T-cell (primary cell): Measurements from ENCODE around the gene MFNG. TPM values are rescaled to one million over a fixed set of nuclear protein-coding genes. Genes with fewer than 3 reads are reported as not detected.

Experiments used
- ATAC-seq, 4 experiments: fragments of 200-7000 bp in 3 of 4; fragments of 150-1000 bp in 1 of 4; cut with Tn5 transposase; replicated peaks in 1 of 4; 1 replicate in 3 of 4; 2 replicates in 1 of 4; pipeline ENCODE4 v1.10.0; 2021; ENCODE audit warnings: moderate library complexity in 3 of 4, mild to moderate bottlenecking in 2 of 4, moderate number of reproducible peaks in 1 of 4
- CTCF ChIA-PET, 2 donors: fragments of 300-600 bp; sonication (Branson Sonifier 250); formaldehyde crosslinking; loops; one replicate each; lab custom pipeline; 2022; ENCODE audit warnings: antibody characterized with exemption in 2 of 2; lab: Charles Lee
- POLR2A ChIA-PET, 2 donors: fragments of 300-600 bp; sonication (Branson Sonifier 250); formaldehyde crosslinking; loops; one replicate each; lab custom pipeline; 2022; ENCODE audit warnings: antibody characterized with exemption in 2 of 2; lab: Charles Lee
- DNase-seq, 35 experiments: peaks; one replicate each; pipeline versions ENCODE4 v3.0.0 to v3.0.0-alpha.2; 2013 to 2023
- H3K27ac ChIP-seq: one replicate; pipeline ENCODE4 v1.5.1; 2013; ENCODE audit warnings: low read length
- H3K27me3 ChIP-seq, 2 experiments: replicated peaks in 1 of 2; 1 replicate in 1 of 2; 2 replicates in 1 of 2; pipeline versions ENCODE4 v1.6.1 to v1.7.0; 2013; ENCODE audit warnings: low read length in 1 of 2, mixed read lengths in 1 of 2; ENCODE audit not compliant: control insufficient read depth in 2 of 2, insufficient read depth in 2 of 2; ENCODE audit errors: extremely low read depth in 1 of 2
- H3K36me3 ChIP-seq, 2 donors: 1 replicate in 1 of 2; 2 replicates in 1 of 2; pipeline versions ENCODE4 v1.6.1 to v1.7.0; 2013; ENCODE audit warnings: low read length in 1 of 2; ENCODE audit not compliant: control insufficient read depth in 2 of 2, insufficient read depth in 1 of 2; ENCODE audit errors: extremely low read depth in 1 of 2
- H3K4me1 ChIP-seq, 2 experiments: 1 replicate in 1 of 2; 2 replicates in 1 of 2; pipeline versions ENCODE4 v1.6.1 to v1.7.0; 2013; ENCODE audit warnings: low read length in 2 of 2, mixed read lengths in 1 of 2; ENCODE audit not compliant: insufficient read depth in 2 of 2, control insufficient read depth in 1 of 2; ENCODE audit errors: extremely low read depth in 1 of 2
- H3K4me3 ChIP-seq, 2 donors: 1 replicate in 1 of 2; 2 replicates in 1 of 2; pipeline versions ENCODE4 v1.5.1 to v1.7.0; 2013; ENCODE audit warnings: mild to moderate bottlenecking in 2 of 2, low read length in 1 of 2, moderate library complexity in 1 of 2; ENCODE audit not compliant: control insufficient read depth in 1 of 2; ENCODE audit errors: extremely low read depth in 1 of 2
- H3K9me3 ChIP-seq: 2 replicates; pipeline ENCODE4 v1.7.0; 2013
- H3K27ac Mint-ChIP-seq, 2 donors: one replicate each; pipeline ENCODE4 v1.8.0; 2020 to 2021; ENCODE audit warnings: mild to moderate bottlenecking in 2 of 2, mixed read lengths in 2 of 2
- H3K27me3 Mint-ChIP-seq, 2 donors: one replicate each; pipeline ENCODE4 v1.8.0; 2021 to 2022; ENCODE audit warnings: mixed read lengths in 2 of 2
- H3K36me3 Mint-ChIP-seq: one replicate; pipeline ENCODE4 v1.8.0; 2021; ENCODE audit warnings: mixed read lengths
- H3K4me1 Mint-ChIP-seq, 3 donors: one replicate each; pipeline ENCODE4 v1.8.0; 2020 to 2022; ENCODE audit warnings: mixed read lengths in 3 of 3, mild to moderate bottlenecking in 1 of 3
- H3K4me3 Mint-ChIP-seq, 3 donors: one replicate each; pipeline ENCODE4 v1.8.0; 2020 to 2022; ENCODE audit warnings: mild to moderate bottlenecking in 3 of 3, mixed read lengths in 3 of 3, moderate library complexity in 3 of 3
- H3K9me3 Mint-ChIP-seq, 3 donors: one replicate each; pipeline ENCODE4 v1.8.0; 2020 to 2022; ENCODE audit warnings: mixed read lengths in 3 of 3
- WGBS: methylation state at CpG from one replicate; pipeline ENCODE4 v1.1.5; 2013; ENCODE audit warnings: missing lambda C conversion rate; ENCODE audit not compliant: insufficient coverage; 5-methylcytosine and 5-hydroxymethylcytosine counted together
- total RNA-seq, 35 experiments: library from RNA in 6 of 35; stranded (reverse) in 6 of 35; fragments of 120-200 nt in 1 of 35; gene quantifications; one replicate each; pipeline versions ENCODE4 v1.2.1 to v1.2.4 and lab custom pipeline; 2013 to 2026

The MFNG gene
- total RNA-seq, 5 donors from 2014 or later (not counting 1 experiment from before 2014, with no cell fraction given) = 153 to 296 (median 268) TPM

- Mint-ChIP-seq H3K27me3 (no peaks in the 10 kb centered on the region), H3K36me3 (peaks cover 13% of the 10 kb centered on the region), H3K27ac (no peak overlapping the region), H3K4me3 (no peak overlapping the region), H3K9me3 (no peaks in the 10 kb centered on the region), H3K4me1 (peaks cover 5 to 9% (median 8%) of the 10 kb centered on the region in 3 donors)
- Histone ChIP-seq H3K27me3 (peaks cover 0 to 16% of the 10 kb centered on the region in 2 experiments), H3K27ac (no peak overlapping the region), H3K9me3 (no peaks in the 10 kb centered on the region), H3K36me3 (peaks cover 0 to 3% of the 10 kb centered on the region in 2 donors), H3K4me3 (no peak overlapping the region), H3K4me1 (peaks cover 0 to 4% of the 10 kb centered on the region in 2 experiments)
- DNase-seq = no peak
- no peak for ATAC-seq
- CTCF ChIA-PET = no interaction called here
- POLR2A ChIA-PET = no interaction called here
- WGBS = no CpG with 5 or more reads among the region's 1 CpG
Observed at GRCh38 chr22:37451218-37451617, 35.0 kb downstream of the MFNG start.

DNA sequence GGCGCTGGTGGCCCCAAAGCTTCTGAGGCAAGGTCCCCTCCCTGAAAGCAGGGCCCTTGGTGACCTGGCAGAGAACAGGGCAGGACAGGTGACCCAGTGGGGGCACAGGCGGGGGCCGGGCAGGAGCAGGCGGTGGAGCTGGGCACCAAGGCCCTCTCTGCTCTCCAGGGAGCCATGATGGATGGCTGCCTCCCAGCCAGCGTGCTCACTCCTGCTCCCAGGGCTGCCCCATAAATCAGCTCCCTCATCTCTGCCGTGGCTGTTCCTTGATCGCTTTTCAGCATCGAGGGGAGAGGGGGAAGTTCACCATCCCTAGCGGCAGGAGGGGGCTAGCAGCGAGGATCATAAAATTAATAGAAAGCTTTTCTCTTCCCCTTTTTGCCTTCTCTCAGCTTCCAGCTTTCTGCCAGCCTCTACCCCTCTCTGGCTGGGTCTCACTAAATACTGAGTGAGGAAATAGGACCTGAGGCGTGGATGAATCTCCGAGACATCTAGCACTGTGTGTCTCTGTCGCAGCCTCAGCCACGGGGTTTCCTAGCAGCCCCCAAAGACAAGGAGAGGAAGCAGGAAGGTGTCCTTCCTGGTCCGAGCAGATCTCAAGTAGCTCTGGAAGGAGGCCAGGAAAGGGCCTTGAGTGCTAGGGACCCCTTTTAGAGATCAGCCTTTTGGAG, 36.7 kb downstream of the MFNG start:
- CTCF ChIA-PET = interaction anchor here in 1 of 2 donors (0.6 kb wide), 1 partner anchor 25 kb away, joined by 3 read pairs; no protein-coding TSS in a partner anchor
- no peak for ATAC-seq

DNA sequence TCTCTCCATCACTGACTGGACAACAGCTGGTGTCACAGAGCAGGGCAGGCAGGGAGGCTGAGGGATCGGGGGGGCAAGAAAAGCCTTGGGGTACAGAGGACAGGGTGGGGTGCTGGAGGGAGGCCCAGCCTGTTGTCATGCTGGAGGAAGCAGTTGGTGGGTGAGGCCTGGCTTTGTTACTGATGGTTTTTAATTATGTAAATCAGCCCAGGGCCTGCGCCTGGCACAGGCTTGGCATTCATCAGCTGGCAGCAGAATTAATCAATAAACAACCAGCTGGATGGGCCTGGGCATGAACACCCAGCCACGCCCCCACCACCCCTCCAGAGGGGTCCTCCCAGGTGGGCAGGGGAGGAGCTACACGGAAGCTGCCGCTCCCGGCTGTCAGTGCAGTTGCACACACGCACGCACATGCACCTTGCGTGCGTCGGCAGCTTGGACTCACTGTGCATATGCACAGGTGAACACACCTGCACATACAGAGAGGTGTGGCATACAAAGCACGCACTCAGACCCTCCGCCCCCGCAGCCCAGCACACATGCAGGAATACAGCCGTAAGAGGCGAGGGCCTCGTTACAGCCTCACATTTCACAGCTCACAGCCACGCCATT, 37.6 kb downstream of the MFNG start:
- Histone ChIP-seq H3K27me3 (peaks cover 0 to 16% of the 10 kb centered on the region in 2 experiments), H3K9me3 (no peaks in the 10 kb centered on the region), H3K27ac (no peak overlapping the region), H3K4me3 (no peak overlapping the region), H3K36me3 (peaks cover 0 to 3% of the 10 kb centered on the region in 2 donors), H3K4me1 (peaks cover 0 to 4% of the 10 kb centered on the region in 2 experiments)
- 89% methylated on average over 15 of the region's 18 CpGs for WGBS
- no peaks in the 10 kb centered on the region for H3K9me3 Mint-ChIP-seq
- peaks cover 6% of the 10 kb centered on the region for H3K36me3 Mint-ChIP-seq
- H3K4me1 Mint-ChIP-seq = peaks cover 5 to 9% (median 8%) of the 10 kb centered on the region in 3 donors
- H3K4me3 Mint-ChIP-seq = no peak overlapping the region
- ChIA-PET CTCF (no interaction called here), POLR2A (no interaction called here)
- ATAC-seq (no peak), DNase-seq (no peak)
- no peaks in the 10 kb centered on the region for H3K27me3 Mint-ChIP-seq
- no peak overlapping the region for H3K27ac Mint-ChIP-seq

More for the DNA sequence above, 36.7 kb downstream of the MFNG start:
- no peaks in the 10 kb centered on the region for H3K9me3 ChIP-seq
- Mint-ChIP-seq H3K4me3 (no peak overlapping the region), H3K27ac (no peak overlapping the region), H3K4me1 (peaks cover 5 to 9% (median 8%) of the 10 kb centered on the region in 3 donors), H3K36me3 (peaks cover 6% of the 10 kb centered on the region), H3K27me3 (no peaks in the 10 kb centered on the region), H3K9me3 (no peaks in the 10 kb centered on the region)
- peaks cover 0 to 4% of the 10 kb centered on the region in 2 experiments for H3K4me1 ChIP-seq
- DNase-seq = no peak
- peaks cover 0 to 16% of the 10 kb centered on the region in 2 experiments for H3K27me3 ChIP-seq
- 70% methylated on average over 8 of the region's 15 CpGs for WGBS
- POLR2A ChIA-PET = no interaction called here
- no peak overlapping the region for H3K4me3 ChIP-seq
- H3K36me3 ChIP-seq = peaks cover 0 to 3% of the 10 kb centered on the region in 2 donors
- H3K27ac ChIP-seq = no peak overlapping the region

DNA sequence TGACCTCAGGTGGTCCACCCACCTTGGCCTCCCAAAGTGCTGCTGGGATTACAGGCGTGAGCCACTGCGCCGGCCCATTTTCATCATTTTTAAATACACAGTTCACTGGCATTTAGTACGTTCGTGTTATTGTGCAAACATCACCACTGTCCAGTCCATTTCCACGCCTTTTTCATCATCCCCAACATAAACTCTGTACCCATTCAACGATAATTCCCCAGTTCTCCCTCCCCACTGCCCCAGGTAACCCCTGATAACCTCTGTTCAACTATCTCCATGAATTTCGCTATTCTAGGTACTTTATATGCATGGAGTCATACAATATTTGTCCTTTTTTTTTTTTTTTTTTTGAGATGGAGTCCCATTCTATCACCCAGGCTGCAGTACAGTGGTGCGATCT, 40.7 kb downstream of the MFNG start:
- CTCF ChIA-PET = no interaction called here
- Histone ChIP-seq H3K36me3 (peaks cover 0 to 3% of the 10 kb centered on the region in 2 donors), H3K27me3 (peaks cover 0 to 27% of the 10 kb centered on the region in 2 experiments), H3K9me3 (no peaks in the 10 kb centered on the region), H3K4me1 (peaks cover 0 to 3% of the 10 kb centered on the region in 2 experiments), H3K27ac (no peak overlapping the region), H3K4me3 (no peak overlapping the region)
- POLR2A ChIA-PET = no interaction called here
- ATAC-seq (no peak), DNase-seq (no peak)
- 93% methylated on average over 7 of the region's 9 CpGs for WGBS
- Mint-ChIP-seq H3K27ac (no peak overlapping the region), H3K9me3 (peaks cover 0 to 3% (median 0%) of the 10 kb centered on the region in 3 donors), H3K27me3 (peaks cover 0 to 8% of the 10 kb centered on the region in 2 donors), H3K4me1 (peaks cover 4 to 5% (median 5%) of the 10 kb centered on the region in 3 donors), H3K36me3 (peaks cover 14% of the 10 kb centered on the region), H3K4me3 (no peak overlapping the region)

GRCh38 chr22:37443977-37444376, 42.2 kb downstream of the MFNG start:
- Histone ChIP-seq H3K9me3 (no peaks in the 10 kb centered on the region), H3K4me3 (no peak overlapping the region), H3K4me1 (no peaks in the 10 kb centered on the region), H3K36me3 (peaks cover 0 to 3% of the 10 kb centered on the region in 2 donors), H3K27ac (no peak overlapping the region), H3K27me3 (peaks cover 0 to 22% of the 10 kb centered on the region in 2 experiments)
- Mint-ChIP-seq H3K36me3 (peaks cover 14% of the 10 kb centered on the region), H3K4me1 (no peaks in the 10 kb centered on the region), H3K9me3 (peaks cover 0 to 3% (median 0%) of the 10 kb centered on the region in 3 donors), H3K27me3 (peaks cover 0 to 10% of the 10 kb centered on the region in 2 donors), H3K27ac (no peak overlapping the region), H3K4me3 (no peak overlapping the region)
- POLR2A ChIA-PET = no interaction called here
- 81% methylated on average over 3 of the region's 7 CpGs for WGBS
- ATAC-seq (no peak), DNase-seq (no peak)
- CTCF ChIA-PET = no interaction called here

- peaks cover 11% of the 10 kb centered on the region for H3K36me3 Mint-ChIP-seq
- no peak overlapping the region for H3K4me3 ChIP-seq
- peaks cover 0 to 16% of the 10 kb centered on the region in 2 experiments for H3K27me3 ChIP-seq
- no peak overlapping the region for H3K4me3 Mint-ChIP-seq
- POLR2A ChIA-PET = no interaction called here
- peaks cover 0 to 3% (median 0%) of the 10 kb centered on the region in 3 donors for H3K9me3 Mint-ChIP-seq
- ATAC-seq (no peak), DNase-seq (no peak)
- H3K9me3 ChIP-seq = no peaks in the 10 kb centered on the region
- peaks cover 0 to 3% of the 10 kb centered on the region in 2 donors for H3K36me3 ChIP-seq
- no peaks in the 10 kb centered on the region for H3K4me1 Mint-ChIP-seq
- CTCF ChIA-PET = no interaction called here
- H3K27ac ChIP-seq = no peak overlapping the region
- no peak overlapping the region for H3K27ac Mint-ChIP-seq
- peaks cover 0 to 10% of the 10 kb centered on the region in 2 donors for H3K27me3 Mint-ChIP-seq
- WGBS = 93% methylated on average over 7 of the region's 7 CpGs
- H3K4me1 ChIP-seq = no peaks in the 10 kb centered on the region
Observed at GRCh38 chr22:37443086-37443485, 43.1 kb downstream of the MFNG start.
